ENCODE results near the gene ASPHD2.
A peak's percentile ranks its signal among the peaks of the same experiment; 100 is the strongest.

The ASPHD2 gene

DNA sequence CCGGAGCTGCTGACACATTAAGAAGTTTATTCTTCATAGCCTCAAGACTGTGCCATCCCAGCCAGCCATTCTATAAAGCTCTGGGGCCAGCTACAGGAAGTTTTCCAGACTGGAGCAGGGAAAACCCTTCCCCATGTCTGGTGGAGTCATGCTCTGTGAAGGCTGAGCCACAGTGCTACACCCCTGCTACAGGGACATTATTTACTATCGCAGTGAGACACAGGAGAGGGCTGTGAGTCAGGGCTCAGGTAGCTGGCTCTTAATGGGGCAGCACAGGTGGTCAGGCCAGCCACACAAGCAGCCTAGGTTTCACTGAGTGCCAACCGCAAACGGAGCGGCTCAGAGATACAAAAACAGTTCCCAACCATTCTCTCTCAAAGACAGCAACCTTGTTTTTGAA lies 42.5 kb downstream of the ASPHD2 start:
- DNase-seq (ENCODE audit: low read depth in 2 of 2, low spot score in 1 of 2), result no peak

DNA sequence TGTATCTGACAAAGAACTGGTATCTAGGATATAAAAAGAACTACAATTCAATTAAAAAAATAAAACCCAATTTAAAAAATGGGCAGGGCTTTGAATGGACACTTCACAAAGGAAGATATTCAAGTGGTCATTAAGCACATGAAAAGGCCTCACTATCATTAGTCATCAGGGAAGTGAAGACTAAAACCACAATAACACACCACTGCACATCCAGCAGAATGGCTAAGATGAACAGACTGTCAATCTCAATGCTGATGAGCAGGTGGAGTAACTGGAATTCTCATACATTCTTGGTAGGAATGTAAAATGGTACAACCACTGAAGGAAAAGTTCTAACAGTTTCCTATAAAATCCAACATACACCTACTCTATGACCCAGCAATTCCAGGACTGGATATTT lies 45.6 kb downstream of the ASPHD2 start:
- no peak for DNase-seq (ENCODE audit: low read depth in 2 of 2, low spot score in 1 of 2)

DNA sequence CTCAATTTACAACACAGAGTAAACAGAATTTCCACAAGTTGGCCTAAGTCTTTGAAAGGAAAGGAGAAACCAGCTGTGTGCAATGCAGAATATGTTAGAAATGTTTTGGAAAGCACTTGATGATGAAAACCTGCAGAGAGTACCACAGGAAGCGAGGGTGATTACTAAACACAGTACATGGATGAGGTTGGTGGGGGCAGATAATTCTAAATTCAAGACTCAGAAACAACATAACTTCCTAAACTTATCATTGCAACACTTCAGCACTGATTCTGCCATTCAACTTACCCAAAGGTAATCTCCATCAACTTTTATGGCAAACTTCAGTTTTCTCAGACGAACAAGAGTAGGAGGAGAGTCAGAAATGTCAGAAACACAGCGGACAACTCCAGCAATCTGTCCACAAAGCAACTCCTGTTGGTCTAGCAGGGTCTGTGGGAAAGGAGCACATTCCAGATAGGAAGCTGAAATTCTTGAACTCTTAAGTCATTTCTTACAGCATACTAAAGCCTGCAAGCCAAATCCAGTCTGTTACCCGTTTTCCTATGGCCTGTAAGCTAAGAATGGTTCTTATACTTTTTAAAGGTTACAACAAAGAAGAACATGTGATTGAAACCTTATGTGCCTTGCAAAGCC lies 47.8 kb downstream of the ASPHD2 start:
- no peak for DNase-seq (ENCODE audit: low read depth in 2 of 2, low spot score in 1 of 2)

DNA sequence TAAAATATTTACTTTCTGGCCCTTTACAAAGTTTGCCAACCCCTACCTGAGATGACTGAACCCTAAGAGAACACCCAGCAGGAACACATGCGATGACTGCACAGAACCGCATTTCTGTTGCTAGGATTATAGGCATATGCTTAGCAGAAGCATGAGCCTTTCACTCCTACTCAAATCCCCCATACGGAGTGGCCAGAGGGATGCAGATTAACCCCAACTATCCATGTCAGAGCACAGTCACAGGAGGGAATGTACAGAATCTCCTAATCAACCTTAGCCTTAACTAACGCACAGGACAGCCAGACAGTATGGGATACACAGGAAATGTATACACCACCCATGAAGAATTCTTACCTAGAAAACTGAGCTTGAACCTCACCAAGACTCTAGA lies 48.3 kb downstream of the ASPHD2 start:
- DNase-seq (ENCODE audit: low read depth in 2 of 2, low spot score in 1 of 2), result no peak

DNA sequence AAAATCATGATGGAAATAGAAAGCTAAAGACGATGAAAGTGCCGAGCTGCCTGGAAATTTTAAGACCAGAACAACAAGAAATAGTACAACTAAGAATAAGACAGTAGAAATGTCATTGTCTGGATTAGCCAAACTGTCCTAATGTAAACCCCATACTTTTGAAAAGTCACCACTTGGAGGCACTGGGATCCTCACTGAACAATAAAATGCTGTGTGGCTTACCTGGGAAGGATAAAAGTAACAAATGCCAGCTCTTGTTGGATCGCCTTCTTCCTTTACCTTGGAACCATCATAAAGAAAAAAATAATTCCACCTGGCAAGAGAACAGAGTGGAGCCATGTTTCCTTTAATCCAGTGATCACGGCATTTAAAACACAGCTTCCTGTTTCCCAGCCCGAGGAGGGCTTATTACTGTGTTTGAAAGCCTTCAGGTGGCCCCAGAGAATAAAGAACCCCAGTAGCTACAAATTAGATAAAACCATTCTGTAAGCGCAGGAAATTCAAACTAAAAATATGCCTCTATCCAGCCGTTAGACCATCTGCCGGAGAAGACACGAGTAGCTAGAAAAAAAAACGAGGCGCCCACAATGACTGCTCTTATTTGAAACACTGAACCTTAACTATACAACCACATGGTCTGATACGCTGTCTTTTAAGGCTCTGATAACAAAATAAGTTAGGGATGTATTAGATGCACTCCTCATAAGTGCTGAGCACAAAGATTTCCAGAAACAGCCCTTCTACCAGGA lies 50.2 kb downstream of the ASPHD2 start:
- DNase-seq (ENCODE audit: low read depth in 2 of 2, low spot score in 1 of 2), result no peak

DNA sequence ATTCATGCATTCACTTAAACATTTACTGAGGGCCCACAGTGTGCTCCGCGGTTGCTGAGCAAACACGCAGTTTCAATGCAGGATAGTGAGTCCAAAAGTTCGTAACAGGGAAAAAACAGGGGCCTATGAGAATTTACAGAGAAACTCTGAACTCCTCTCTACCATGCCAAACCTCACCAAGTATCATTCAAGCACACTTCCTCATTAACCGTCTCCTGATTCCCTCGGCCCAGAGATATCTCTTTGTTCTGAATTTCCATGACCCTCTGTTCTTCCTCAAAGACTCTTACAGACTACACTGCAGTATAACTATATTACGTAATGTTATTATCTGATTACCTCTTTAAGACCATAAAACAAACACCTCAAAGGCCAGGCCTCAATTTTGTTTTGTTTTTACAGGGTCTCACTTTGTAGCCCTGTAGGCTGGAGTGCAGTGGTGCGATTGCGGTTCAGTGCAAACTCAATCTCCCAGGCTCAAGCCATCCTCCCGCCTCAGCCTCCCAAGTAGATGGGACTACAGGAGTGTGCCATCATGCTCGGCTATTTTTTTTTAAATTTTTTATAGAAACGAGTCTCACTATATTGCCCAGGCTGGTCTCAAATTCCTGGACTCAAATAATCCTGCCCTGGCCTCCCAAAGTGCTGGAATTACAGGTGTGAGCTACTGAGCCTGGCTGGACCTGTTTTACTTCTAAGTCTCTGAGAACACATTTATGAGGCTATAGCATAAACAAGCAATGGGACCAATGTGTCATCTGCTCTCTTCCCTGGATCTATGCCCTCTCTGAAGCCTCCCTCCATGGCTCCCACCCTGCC lies 50.9 kb downstream of the ASPHD2 start:
- DNase-seq (ENCODE audit: low read depth in 2 of 2, low spot score in 1 of 2), result no peak

DNA sequence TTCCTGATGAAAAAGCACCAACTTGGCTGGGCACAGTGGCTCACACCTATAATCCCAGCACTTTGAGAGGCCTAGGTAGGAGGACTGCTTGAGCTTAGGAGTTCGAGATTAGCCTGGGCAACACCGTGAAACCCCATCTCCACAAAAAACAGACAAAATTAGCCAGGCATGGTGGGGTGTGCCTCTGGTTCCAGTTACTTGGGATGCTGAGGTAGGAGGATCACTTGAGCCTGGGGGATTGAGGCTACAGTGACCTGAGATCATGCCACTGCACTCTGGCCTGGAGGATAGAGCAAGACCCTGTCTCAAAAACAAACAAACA lies 51.5 kb downstream of the ASPHD2 start:
- DNase-seq (ENCODE audit: low read depth in 2 of 2, low spot score in 1 of 2), result no peak

DNA sequence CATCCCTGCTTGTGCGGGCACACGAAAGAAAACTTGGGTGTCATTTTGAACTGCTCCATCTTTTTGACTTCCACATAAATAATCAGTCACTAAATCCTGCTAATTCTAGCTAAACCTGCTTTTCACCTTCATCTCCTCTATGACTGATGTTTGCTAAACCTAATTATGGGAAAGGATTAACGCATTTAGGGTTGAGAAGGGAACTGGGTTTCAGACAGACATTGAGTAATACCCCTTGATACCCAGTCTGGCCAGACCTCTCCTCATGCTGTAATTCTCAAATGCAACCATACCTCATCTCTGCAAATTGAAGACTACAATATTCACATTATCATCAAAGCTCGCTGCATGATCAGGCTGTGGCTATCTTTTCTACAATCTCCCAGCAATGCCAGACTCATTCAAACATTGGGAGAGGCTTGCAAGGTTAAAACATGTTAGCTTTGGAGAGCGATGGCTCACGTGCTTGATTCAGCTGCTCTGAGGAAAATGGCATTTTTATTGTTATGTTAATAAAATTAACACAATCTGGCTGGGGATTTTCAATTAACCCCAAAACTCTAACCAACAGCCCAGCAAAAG lies 52.1 kb downstream of the ASPHD2 start:
- no peak for DNase-seq (ENCODE audit: low read depth in 2 of 2, low spot score in 1 of 2)

DNA sequence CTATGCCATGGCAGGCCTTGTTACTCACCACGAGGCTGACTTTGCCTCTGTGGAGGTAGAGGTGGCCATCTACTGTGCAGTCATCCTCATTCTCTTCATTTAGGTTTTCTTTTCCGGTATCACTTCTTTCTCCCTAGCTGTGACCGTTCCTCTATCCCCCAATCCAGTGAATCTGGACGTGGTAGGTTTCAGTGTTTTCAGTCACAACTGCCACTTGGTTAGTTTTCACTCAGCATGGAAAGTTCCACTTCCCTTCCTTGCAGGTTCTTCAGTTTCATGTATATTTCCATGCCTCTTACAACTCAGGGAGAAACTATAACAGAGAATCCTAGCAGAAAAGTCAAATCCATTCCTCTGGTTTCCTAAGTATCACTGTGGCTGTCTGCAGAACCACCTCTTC lies 52.6 kb downstream of the ASPHD2 start:
- DNase-seq (ENCODE audit: low read depth in 2 of 2, low spot score in 1 of 2), result no peak

DNA sequence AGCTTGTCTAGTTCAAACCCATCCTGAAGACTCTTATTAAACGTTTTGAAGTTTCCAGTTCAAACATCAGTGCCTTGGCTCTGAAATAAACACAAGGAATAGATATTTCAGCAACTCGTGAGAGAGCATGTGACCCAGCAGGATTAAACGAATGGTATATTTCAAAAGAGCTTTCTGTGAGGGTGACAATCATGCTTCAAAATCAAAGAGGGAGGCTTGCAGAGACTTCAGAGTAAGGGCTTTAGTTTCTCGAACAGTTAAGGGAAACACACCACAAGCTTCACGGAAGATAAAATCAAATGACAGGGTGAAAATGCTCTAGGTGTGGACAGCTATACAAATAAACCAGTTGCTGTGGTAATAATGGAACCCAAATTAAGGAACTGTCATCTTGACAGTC lies 53.1 kb downstream of the ASPHD2 start:
- DNase-seq (ENCODE audit: low read depth in 2 of 2, low spot score in 1 of 2), result no peak

DNA sequence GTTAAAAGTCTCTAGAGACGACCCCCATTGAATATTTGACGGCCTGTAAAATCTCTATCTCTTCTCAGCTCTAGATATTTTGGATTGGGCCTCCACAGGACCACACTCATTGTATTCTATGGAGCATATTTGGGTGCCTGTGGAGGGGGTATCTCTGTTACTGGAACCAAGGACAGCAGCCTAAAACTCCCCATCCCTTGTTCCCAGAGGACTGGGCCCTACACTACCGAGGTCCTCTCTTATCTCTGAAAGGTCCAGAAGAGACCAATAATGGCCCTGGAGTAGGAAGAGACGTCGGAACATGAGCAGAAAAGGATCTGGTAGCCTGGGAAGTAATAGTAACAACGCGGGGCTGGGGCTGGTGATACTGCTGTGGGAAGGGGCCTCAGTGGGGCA lies 54.0 kb downstream of the ASPHD2 start:
- no peak for DNase-seq (ENCODE audit: low read depth in 2 of 2, low spot score in 1 of 2)

DNA sequence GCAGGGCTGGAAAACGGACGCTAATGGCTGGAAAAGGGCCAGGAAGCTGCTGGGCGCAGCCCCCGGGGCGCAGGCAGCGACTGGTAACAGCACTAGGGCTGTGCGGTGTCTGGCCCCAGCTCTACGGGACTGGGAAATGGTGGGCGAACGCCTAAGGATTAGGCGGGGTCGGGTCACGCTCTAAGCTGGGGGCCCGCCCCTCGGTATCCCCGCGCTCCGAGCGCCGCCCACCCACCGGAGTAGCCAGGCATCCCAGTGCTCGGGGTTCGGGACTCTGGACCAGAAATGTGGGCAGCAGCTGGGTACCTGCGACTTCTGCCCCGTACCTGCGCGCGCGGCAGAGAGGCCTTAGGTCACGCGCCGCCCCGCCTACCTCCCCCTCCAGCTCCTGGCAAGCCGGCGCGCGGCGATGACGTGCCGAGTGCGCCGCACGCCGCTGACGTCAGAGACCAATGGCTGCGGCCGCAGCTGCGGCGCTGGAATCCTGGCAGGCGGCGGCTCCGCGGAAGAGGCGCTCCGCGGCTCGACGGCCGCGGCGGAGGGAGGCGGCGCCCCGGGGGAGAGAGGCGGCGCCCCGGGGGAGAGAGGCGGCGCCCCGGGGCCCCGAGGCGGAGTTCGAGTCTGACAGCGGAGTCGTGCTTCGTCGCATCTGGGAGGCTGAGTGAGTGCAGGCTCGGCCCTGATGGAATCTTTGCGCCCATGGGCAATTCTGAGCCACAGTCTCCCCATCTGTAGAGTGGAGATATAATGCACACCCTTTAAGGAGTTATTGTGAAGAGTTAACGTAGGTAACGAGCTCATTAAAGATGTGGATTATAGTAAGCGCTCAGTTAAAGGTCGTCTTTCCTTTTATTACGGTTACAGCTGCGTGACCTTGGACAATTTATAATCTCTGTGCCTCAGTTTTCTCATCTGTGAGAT lies 54.6 kb downstream of the ASPHD2 start, which contains the start of the genes HPS4 and SRRD:
Gene HPS4, minus strand, starts transcription at position 345 of the 921 bp plus-strand sequence. CDS start 2,021 bp downstream, outside the sequence.
Gene SRRD, plus strand, starts transcription at position 439 of the 921 bp plus-strand sequence. Its CDS starts 14 bp downstream, at position 453.
- DNase-seq (ENCODE audit: low read depth in 2 of 2, low spot score in 1 of 2), result peak; percentile 85 to 88

DNA sequence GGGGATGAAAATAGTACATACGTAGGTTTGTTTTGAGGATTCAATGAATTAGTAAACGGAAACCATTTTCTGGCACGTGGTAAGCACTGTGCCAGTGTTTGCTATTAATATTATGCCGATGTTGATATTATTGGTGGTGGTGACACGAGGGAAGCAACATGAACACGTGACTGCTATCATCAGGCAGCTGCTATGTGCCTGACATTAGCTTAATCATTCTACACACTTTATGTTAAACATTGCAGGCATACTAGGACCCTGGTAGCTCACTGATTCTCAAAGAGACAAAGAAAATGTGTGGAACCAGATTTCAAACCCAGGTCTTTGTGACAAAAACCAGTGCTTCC lies 55.3 kb downstream of the ASPHD2 start:
- DNase-seq (ENCODE audit: low read depth in 2 of 2, low spot score in 1 of 2), result no peak

DNA sequence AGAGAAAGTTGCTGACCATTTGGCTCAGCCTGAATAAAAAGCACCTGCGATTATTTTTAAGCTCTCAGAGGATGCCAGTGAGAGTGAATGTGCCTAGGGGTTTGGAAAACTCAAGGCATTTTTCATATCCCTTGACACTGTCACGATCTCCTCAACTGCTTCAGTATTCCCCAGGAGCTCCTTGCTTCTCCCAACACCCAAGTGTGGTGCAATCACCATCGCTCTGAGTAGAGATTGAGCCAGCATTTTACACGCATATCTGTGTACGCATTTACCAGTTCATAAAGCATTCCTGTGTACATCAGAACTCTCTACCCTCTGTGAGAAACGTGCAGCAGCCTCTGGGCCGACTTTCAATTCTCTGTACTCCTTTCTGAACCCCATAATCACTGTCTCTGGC lies 56.0 kb downstream of the ASPHD2 start:
- no peak for DNase-seq (ENCODE audit: low read depth in 2 of 2, low spot score in 1 of 2)

DNA sequence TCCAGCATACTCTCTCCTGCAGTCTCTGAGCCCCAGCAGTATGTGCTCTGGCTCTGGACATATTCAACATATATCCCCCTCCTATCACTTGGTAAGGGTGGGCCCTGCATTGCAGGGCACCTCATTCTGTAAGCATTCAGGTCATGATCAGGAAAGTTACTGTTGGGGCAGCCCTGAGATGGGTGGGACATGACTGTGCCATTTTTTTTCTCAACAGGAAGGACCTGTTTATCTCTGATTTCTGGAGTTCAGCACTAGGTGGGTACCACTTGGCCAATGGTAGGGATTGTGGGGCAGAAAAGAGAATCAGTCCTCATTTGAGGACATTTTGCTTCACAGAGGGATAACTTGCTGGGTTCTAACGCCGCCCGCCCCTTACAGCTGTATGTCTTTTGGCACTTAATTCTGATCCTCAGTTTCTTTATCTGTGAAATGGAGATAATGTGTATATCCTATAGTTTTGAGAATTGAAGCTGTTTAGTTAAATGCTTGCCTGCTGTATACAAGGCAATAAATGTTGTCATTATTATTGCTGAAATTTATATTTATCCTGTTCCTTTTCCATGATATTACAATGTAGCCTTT lies 56.8 kb downstream of the ASPHD2 start:
- no peak for DNase-seq (ENCODE audit: low read depth in 2 of 2, low spot score in 1 of 2)

DNA sequence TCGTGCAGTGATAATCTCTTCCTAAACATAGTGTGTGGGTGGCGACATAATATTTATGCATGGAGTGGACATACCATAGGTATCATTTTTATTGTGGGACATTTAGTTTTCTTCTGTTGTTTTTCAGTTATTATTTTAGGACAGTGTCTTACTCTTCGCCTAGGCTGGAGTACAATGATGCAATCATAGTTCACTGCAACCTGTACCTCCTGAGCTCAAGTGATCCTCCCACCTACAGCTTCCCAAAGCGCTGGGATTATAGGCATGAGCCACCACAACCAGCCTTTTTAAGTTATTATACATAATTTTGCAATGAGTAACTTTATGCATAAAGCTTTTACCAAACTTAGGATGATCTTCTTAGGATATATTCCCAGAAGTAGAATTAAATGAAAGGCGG lies 57.3 kb downstream of the ASPHD2 start:
- no peak for DNase-seq (ENCODE audit: low read depth in 2 of 2, low spot score in 1 of 2)

DNA sequence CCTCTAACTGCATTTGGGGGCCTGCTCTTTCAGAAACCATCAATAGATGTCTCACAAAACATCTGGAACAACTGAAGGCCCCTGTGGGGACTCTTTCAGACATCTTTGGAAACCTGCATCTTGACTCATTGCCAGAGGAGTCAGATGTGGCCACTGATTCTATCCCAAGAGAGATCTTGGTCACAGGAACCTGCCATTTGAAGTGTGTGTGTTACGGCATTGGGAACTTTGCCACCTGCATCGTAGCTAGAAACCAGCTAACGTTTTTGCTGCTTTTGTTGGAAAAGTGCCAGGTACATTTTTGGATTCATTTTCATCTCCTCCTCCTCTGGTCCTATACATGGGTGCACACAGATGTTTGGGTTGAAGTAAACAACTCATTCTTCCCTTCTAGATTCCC lies 58.9 kb downstream of the ASPHD2 start:
- DNase-seq (ENCODE audit: low read depth in 2 of 2, low spot score in 1 of 2), result no peak

DNA sequence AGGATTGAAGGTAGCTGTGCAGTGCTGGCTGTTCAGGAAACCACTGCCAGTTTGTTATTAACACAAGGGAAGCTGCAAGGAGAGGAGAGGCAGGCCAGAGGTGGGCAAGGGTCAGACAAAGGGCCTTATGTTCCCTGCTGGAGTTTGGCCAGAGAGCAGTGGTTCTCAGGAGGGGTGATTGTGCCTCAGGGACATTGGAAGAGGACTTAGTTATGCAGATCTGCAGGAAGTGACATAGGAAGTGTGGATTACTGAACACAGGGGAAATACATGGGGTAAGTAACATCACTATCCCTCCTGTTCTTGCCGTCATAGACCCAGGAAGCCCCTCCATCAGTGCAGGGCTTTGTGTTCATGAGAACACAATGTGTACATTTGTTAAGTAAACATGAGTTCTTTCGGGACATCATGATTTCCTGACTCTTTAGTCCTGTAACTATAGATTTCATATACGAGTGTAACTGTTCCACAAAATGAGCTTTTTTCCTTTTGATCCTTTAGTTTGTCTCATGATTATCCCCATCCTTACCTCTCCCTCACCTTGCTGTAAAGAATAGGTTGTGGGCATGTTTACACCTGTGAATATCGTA lies 60.5 kb downstream of the ASPHD2 start:
- DNase-seq (ENCODE audit: low read depth in 2 of 2, low spot score in 1 of 2), result no peak

DNA sequence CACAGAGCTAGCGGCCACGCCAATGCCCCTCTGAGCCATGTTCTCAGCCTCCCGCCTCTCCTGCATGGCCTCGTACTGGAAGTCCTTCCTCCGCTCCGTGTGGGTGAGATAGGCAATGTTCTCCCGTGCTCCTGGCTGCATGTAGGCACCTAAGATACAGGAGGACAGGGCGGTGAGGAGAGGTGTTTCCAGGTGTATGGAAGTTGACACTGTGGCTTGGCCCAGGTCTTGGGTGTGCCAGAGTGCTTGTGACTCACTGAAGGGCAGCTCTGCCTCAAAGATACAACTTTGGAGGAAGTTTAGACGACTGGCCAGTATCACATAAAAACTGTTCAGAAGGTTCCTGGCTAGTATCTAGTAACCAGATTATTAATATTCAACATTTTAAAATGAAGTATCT lies 63.2 kb downstream of the ASPHD2 start:
- no peak for DNase-seq (ENCODE audit: low read depth in 2 of 2, low spot score in 1 of 2)

DNA sequence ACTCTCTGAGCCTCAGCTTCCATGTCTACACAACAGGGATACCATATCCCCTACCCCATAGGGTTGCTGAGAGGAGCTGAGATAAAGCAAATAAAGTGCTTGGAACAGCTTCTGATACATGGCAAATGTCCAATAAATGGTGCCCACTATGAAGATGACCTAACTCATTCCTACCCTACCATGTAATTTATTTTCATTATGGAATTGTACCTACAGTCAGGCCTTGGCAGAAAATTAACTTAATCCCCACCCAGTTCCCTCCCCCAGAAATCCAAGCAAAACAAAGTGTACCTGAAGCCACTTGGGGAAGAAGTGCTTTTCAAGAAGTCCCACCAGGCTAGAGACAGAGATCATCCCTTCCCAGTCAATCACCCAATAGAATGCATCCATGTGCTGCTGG lies 65.4 kb downstream of the ASPHD2 start:
- no peak for DNase-seq (ENCODE audit: low read depth in 2 of 2, low spot score in 1 of 2)

Measured in stimulated activated CD8-positive, alpha-beta memory T cell treated with anti-CD3 and anti-CD28 coated beads, Interleukin-4, amount 100 ng/mL, for 1 hour (primary cell).